Activated CD4-positive, alpha-beta memory T cell treated with anti-CD3 and anti-CD28 coated beads, Interleukin-2, amount 10 ng/mL, durations not matched to agents 7 days and 5 days (primary cell): ENCODE measurements around the gene CDRT4. TPM values are rescaled to one million over a fixed set of nuclear protein-coding genes. Genes with fewer than 3 reads are reported as not detected.

Source experiments
- CTCF ChIA-PET: fragments of 350-600 bp; sonication (Branson Sonifier 250); formaldehyde crosslinking; loops from one replicate; lab custom pipeline; 2021; ENCODE audit warnings: antibody characterized with exemption, inconsistent platforms; lab: Charles Lee
- POLR2A ChIA-PET: fragments of 350-600 bp; sonication (Branson Sonifier 250); formaldehyde crosslinking; loops from one replicate; lab custom pipeline; 2021; ENCODE audit warnings: antibody characterized with exemption; lab: Charles Lee
- DNase-seq: peaks from one replicate; pipeline ENCODE4 v3.0.0-alpha.2; 2020
- H3K27ac Mint-ChIP-seq: one replicate; pipeline ENCODE4 v1.8.0; 2021; ENCODE audit warnings: mild to moderate bottlenecking, mixed read lengths
- H3K27me3 Mint-ChIP-seq: one replicate; pipeline ENCODE4 v1.8.0; 2021; ENCODE audit warnings: mixed read lengths
- H3K36me3 Mint-ChIP-seq: one replicate; pipeline ENCODE4 v1.8.0; 2021; ENCODE audit warnings: low read depth, mixed read lengths
- H3K4me1 Mint-ChIP-seq: one replicate; pipeline ENCODE4 v1.8.0; 2021; ENCODE audit warnings: mixed read lengths
- H3K4me3 Mint-ChIP-seq: one replicate; pipeline ENCODE4 v1.8.0; 2021; ENCODE audit warnings: mild to moderate bottlenecking, mixed read lengths
- H3K9me3 Mint-ChIP-seq: one replicate; pipeline ENCODE4 v1.8.0; 2021; ENCODE audit warnings: mixed read lengths
- total RNA-seq, 2 experiments: library from RNA; stranded (reverse); gene quantifications; one replicate each; pipeline ENCODE4 v1.2.3, GENCODE V29; 2021

The CDRT4 gene
- total RNA-seq, 2 experiments from 2014 or later = 5.1 to 5.3 TPM

DNA sequence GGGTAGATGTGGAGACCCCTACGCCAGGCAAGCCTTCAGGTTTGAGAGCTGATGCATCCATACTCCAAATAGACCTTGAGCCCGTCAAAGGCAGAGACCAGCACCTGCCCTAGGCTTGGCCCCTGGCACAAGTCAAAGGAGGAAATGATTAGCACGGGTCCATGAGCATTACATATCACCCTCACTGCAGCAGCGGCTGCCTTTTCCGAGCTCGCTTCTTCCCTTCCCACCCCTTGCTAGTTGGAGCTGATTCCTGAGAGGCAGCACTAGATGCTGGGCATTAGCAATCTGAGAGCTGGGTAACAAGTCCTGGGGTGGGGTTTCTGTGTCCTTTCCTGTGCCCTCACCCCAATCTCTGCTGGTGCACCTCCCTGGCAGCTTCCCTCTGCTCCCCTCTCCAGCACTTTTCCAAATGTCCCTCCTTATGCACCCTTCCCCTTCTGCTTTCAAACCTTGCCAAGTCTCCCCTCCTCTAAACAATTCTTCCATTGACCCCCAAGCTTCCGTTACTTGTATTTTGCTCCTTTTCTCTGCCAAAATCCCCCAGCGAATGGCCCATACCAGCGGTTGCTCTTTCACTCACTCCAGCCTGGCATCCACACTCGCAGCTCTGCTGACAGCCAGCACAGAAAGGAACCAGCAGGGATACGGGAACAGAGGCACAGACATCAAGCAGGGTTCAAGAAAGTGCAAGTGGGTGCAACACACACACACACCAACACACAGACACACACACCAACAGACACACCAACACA is 3.0 kb downstream of the CDRT4 start:
- H3K4me3 Mint-ChIP-seq = no peak overlapping the region
- H3K27me3 Mint-ChIP-seq = no peaks in the 10 kb centered on the region
- H3K4me1 Mint-ChIP-seq = no peaks in the 10 kb centered on the region
- H3K9me3 Mint-ChIP-seq = peaks cover 3% of the 10 kb centered on the region
- H3K36me3 Mint-ChIP-seq = peaks cover 4% of the 10 kb centered on the region
- H3K27ac Mint-ChIP-seq = no peak overlapping the region
- POLR2A ChIA-PET = no interaction called here
- CTCF ChIA-PET = no interaction called here
- DNase-seq = no peak

- CTCF ChIA-PET = no interaction called here
- H3K27ac Mint-ChIP-seq = no peak overlapping the region
- H3K9me3 Mint-ChIP-seq = peaks cover 3% of the 10 kb centered on the region
- POLR2A ChIA-PET = no interaction called here
- no peak overlapping the region for H3K4me3 Mint-ChIP-seq
- H3K36me3 Mint-ChIP-seq = peaks cover 4% of the 10 kb centered on the region
- no peak for DNase-seq
- H3K27me3 Mint-ChIP-seq = no peaks in the 10 kb centered on the region
- H3K4me1 Mint-ChIP-seq = no peaks in the 10 kb centered on the region
These were observed 4.2 kb downstream of the CDRT4 start for GRCh38 chr17:15462976-15463772.

DNA sequence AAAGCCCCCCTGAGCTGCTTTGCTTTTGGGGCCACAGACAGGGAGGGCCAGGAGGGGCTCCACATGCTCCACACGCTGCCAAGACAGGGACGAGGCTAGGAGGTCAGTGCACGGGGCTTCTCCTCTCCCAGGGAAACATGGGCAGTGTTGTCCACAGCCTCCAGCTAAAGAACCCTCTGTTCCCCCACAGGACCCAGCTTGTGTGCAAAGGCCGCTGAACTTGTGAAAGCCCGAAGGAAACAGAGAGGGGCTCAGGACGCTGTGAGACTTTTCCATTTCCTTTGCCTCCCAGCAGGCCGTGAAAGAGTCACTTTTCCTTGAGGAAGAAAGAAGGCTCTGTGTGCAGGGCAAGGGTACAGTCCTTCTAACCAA is 9.7 kb downstream of the CDRT4 start:
- no peak for DNase-seq
- no peak overlapping the region for H3K27ac Mint-ChIP-seq
- POLR2A ChIA-PET = no interaction called here
- no peak overlapping the region for H3K4me3 Mint-ChIP-seq
- H3K4me1 Mint-ChIP-seq = no peaks in the 10 kb centered on the region
- CTCF ChIA-PET = no interaction called here
- H3K27me3 Mint-ChIP-seq = no peaks in the 10 kb centered on the region
- H3K9me3 Mint-ChIP-seq = peaks cover 11% of the 10 kb centered on the region
- peaks cover 8% of the 10 kb centered on the region for H3K36me3 Mint-ChIP-seq

DNA sequence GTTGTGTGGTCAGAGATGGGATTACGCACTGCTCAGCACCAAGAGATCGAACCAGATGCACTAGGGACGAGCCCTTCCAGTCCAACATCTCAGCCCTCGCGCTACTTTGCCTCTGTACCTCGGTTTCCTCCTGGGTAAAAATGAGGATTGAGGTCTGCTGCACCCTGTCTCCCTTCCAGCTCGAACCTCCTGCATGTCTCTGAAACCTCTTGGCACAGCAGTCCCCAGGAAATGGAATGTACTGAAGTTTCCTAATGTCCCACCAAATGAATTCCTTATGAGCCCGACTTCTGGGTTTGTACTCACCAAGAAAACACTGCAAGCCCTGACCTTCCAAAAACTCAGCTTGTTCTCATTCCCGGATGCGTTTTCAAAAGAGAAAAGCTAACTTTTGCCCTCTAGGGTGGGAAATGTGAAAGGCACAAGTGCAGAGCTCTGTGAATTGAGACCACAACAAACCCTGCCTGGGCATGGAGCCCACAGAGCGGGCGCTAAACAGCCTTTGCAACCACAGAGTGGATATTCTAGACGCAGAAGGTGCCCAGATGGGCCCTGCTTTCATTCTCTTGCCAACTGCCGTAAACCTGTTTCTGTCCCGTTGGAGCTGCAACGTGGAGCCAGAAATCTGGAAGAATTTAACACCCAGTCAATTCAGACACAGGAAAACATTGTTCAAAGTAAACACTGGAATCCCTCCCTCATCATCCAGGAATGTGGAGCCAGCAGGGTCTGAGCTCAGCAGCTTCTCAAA is 10.3 kb downstream of the CDRT4 start:
- DNase-seq = no peak
- Mint-ChIP-seq H3K9me3 (peaks cover 8% of the 10 kb centered on the region), H3K27ac (no peak overlapping the region), H3K27me3 (no peaks in the 10 kb centered on the region), H3K36me3 (peaks cover 8% of the 10 kb centered on the region), H3K4me1 (no peaks in the 10 kb centered on the region), H3K4me3 (no peak overlapping the region)
- ChIA-PET CTCF (no interaction called here), POLR2A (no interaction called here)

GRCh38 chr17:15456496-15456895 is 10.9 kb downstream of the CDRT4 start:
- POLR2A ChIA-PET = no interaction called here
- no peak for DNase-seq
- Mint-ChIP-seq H3K4me3 (no peak overlapping the region), H3K9me3 (peaks cover 8% of the 10 kb centered on the region), H3K4me1 (no peaks in the 10 kb centered on the region), H3K27me3 (no peaks in the 10 kb centered on the region), H3K27ac (no peak overlapping the region), H3K36me3 (peaks cover 8% of the 10 kb centered on the region)
- CTCF ChIA-PET = no interaction called here

DNA sequence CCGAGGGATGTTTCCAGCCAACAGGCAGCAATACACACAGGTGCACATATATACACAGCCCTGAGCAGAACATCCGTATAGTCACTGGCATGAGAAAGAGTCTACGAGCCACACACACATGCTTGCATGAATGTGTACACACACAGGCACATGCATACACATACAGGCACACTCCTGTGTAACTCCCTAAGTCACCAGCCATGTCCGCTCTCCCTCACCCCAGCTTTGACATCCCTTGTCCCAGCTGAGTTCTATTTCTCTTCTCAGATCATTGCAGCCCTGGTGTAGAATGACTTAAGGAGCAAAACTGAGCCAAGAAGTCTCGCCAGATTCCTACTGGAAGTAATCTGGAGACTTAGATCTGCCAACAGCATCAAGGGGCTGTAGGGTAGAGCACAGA is 13.1 kb downstream of the CDRT4 start:
- ChIA-PET POLR2A (no interaction called here), CTCF (no interaction called here)
- Mint-ChIP-seq H3K27me3 (no peaks in the 10 kb centered on the region), H3K9me3 (peaks cover 8% of the 10 kb centered on the region), H3K4me3 (no peak overlapping the region), H3K4me1 (no peaks in the 10 kb centered on the region), H3K36me3 (peaks cover 3% of the 10 kb centered on the region), H3K27ac (no peak overlapping the region)
- no peak for DNase-seq

GRCh38 chr17:15453782-15454181 is 13.6 kb downstream of the CDRT4 start:
- Mint-ChIP-seq H3K4me3 (no peak overlapping the region), H3K9me3 (peaks cover 8% of the 10 kb centered on the region), H3K27ac (no peak overlapping the region), H3K4me1 (no peaks in the 10 kb centered on the region), H3K27me3 (no peaks in the 10 kb centered on the region), H3K36me3 (peaks cover 3% of the 10 kb centered on the region)
- DNase-seq = no peak
- ChIA-PET POLR2A (no interaction called here), CTCF (no interaction called here)

- Mint-ChIP-seq H3K27ac (no peak overlapping the region), H3K9me3 (peaks cover 8% of the 10 kb centered on the region), H3K27me3 (no peaks in the 10 kb centered on the region), H3K4me3 (no peak overlapping the region), H3K36me3 (peaks cover 3% of the 10 kb centered on the region), H3K4me1 (no peaks in the 10 kb centered on the region)
- CTCF ChIA-PET = no interaction called here
- POLR2A ChIA-PET = no interaction called here
- no peak for DNase-seq
These were observed 14.2 kb downstream of the CDRT4 start for GRCh38 chr17:15453246-15453645.

DNA sequence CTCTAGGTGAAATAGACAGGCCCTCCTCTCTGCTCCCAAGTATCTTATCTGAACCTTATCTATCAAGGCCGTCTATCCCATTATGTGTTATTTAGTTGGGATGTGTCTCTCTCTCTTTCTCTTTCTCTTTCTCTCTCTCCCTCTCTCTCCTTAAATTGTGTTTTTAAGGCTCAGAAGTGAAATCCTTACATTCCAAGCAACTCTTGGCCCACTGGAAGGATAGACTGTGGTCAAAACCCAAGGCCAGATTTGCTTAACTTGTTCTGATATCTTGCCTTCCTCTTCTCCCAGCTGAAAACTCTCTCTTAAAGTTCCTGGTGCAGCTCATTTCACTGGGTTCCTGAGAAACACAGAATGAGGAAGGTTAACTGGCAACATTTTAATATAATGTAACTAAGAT is 14.7 kb downstream of the CDRT4 start:
- POLR2A ChIA-PET = no interaction called here
- Mint-ChIP-seq H3K27ac (no peak overlapping the region), H3K36me3 (peaks cover 3% of the 10 kb centered on the region), H3K4me3 (no peak overlapping the region), H3K27me3 (no peaks in the 10 kb centered on the region), H3K4me1 (no peaks in the 10 kb centered on the region), H3K9me3 (peaks cover 8% of the 10 kb centered on the region)
- CTCF ChIA-PET = no interaction called here
- DNase-seq = no peak

DNA sequence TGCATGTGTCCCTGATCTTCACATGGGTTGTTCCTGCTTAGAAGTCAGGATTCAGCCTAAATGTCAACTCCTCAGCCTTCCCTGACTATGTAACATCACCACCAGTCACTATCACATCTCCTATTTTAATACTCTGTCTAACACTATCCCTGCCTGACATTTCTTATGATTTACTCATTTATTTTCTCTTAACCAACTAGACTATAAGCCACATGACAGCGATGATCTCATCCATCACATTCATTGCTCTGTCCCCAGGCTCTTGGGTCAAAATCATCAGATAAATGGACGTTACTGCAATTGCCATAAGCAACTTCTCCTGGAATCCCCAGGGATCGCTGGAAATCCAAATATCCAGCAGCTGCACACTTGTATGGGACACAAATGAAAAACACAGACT is 15.7 kb downstream of the CDRT4 start:
- POLR2A ChIA-PET = no interaction called here
- no peak overlapping the region for H3K4me3 Mint-ChIP-seq
- peaks cover 8% of the 10 kb centered on the region for H3K9me3 Mint-ChIP-seq
- peaks cover 3% of the 10 kb centered on the region for H3K36me3 Mint-ChIP-seq
- no peak overlapping the region for H3K27ac Mint-ChIP-seq
- H3K27me3 Mint-ChIP-seq = no peaks in the 10 kb centered on the region
- no peak for DNase-seq
- CTCF ChIA-PET = no interaction called here
- no peaks in the 10 kb centered on the region for H3K4me1 Mint-ChIP-seq

GRCh38 chr17:15448580-15448956 is 18.9 kb downstream of the CDRT4 start:
- Mint-ChIP-seq H3K36me3 (no peaks in the 10 kb centered on the region), H3K4me1 (no peaks in the 10 kb centered on the region), H3K9me3 (no peaks in the 10 kb centered on the region), H3K27me3 (no peaks in the 10 kb centered on the region), H3K4me3 (no peak overlapping the region), H3K27ac (no peak overlapping the region)
- POLR2A ChIA-PET = no interaction called here
- no peak for DNase-seq
- CTCF ChIA-PET = no interaction called here

DNA sequence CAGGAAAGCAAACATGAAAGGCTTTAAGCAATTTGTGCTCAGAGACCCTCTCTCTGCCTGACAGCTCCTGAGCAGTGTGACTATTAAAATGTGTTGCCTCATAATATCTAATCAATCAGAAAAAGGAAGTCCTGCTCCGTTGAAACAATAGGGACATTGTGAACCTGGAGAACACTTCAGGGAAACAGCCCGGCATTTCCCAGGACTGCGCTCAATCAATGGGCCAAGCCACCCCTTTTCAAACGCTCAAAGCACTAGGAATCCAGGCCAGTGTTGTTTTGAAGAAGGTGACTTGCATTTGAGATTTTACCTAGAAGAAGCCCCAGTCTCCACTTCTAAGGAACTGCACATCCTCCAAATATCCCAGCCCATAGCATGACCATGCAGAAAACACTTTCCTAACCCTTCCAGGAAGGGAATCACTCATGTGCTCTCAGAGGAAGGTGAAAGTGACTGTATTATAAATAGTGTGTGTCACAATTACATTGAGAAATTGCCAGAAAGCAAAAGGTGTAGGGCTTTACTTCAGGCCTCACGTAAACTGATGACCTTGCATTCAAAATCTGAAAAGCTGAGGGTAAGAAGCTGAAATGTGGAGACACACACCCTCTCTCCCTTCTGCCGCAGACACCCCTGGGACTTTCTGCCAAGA is 19.4 kb downstream of the CDRT4 start:
- Mint-ChIP-seq H3K27me3 (no peaks in the 10 kb centered on the region), H3K9me3 (no peaks in the 10 kb centered on the region), H3K4me1 (no peaks in the 10 kb centered on the region), H3K4me3 (no peak overlapping the region), H3K36me3 (no peaks in the 10 kb centered on the region), H3K27ac (no peak overlapping the region)
- ChIA-PET CTCF (no interaction called here), POLR2A (no interaction called here)
- DNase-seq = no peak

DNA sequence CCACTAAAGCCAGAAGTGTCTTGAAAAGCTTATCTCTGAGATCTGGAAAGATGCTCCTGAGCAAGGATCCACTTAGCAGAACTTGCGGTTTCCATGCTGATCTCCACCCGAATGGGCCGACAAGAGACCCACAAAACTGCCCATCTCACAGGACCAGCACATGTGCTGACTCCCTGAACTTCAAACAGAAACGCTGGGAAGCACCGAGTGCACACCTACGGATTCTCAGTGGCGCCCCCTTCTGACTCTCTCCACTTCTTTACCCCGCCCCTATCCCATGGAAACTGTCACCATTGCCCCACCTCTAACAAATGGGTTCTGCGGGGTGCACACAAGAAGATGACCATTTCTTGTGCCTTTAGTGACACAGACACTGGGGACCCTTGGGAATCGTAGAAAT is 21.4 kb downstream of the CDRT4 start:
- H3K27ac Mint-ChIP-seq = no peak overlapping the region
- H3K4me1 Mint-ChIP-seq = no peaks in the 10 kb centered on the region
- POLR2A ChIA-PET = no interaction called here
- no peak overlapping the region for H3K4me3 Mint-ChIP-seq
- CTCF ChIA-PET = no interaction called here
- H3K27me3 Mint-ChIP-seq = no peaks in the 10 kb centered on the region
- no peaks in the 10 kb centered on the region for H3K36me3 Mint-ChIP-seq
- no peaks in the 10 kb centered on the region for H3K9me3 Mint-ChIP-seq
- DNase-seq = no peak
